GM18526 (cell line): ENCODE data around the gene TYK2.

Source experiments
- POLR2A ChIP-seq: IDR thresholded peaks from 3 replicates; pipeline ENCODE4 v1.6.1; 2011; ENCODE audit not compliant: insufficient read length; ENCODE audit errors: extremely low read depth

TYK2 gene

DNA sequence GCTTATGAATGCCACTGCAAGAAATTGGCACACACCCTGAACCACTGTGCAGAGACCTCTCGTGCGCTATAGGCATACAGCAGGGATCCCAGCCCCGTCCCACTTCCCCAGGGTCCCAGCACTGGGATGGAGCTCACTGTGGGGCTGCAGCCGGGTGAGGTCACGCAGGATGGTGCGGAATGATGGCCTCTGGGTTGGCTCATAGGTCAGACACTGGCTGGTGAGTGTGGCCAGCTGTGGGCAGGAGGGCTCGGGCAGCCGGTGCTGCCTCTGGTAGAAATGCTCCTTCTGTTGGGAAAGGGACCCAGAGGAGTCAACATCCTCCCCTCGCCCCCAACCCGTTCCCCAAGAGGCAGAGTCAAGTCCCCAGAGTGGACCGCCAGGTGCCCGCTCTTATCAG lies 23.9 kb downstream of the TYK2 start:
- TF ChIP-seq POLR2A: no peak

DNA sequence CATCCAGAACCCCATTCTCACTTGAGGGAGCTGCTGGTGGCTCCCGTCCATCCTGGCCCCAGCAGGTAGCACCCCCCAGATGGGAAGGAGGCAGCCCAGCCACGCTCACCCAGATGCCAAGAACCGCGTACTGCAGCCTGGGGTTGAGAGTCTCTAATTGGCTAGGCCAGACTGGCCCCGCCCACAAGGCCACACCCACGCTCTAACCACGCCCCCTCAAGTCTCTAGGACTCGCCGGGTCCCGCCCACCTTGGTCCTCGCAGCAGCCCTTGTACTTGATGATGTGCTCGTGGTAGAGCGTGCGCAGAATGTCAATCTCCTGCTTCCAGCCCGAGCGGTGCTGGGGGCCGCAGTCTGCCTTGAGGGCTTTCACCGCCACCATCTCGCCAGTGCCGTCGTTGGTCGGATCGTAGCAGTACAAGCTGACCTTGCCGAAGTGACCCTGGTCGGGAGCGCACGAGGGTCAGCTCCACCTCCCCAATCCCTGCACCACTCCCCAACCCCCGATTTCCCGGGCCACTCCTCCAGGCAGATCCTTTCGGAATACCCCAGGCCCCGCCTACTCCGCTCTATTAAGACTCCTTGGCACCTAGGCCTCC lies 26.5 kb downstream of the TYK2 start:
- TF ChIP-seq POLR2A: no peak

DNA sequence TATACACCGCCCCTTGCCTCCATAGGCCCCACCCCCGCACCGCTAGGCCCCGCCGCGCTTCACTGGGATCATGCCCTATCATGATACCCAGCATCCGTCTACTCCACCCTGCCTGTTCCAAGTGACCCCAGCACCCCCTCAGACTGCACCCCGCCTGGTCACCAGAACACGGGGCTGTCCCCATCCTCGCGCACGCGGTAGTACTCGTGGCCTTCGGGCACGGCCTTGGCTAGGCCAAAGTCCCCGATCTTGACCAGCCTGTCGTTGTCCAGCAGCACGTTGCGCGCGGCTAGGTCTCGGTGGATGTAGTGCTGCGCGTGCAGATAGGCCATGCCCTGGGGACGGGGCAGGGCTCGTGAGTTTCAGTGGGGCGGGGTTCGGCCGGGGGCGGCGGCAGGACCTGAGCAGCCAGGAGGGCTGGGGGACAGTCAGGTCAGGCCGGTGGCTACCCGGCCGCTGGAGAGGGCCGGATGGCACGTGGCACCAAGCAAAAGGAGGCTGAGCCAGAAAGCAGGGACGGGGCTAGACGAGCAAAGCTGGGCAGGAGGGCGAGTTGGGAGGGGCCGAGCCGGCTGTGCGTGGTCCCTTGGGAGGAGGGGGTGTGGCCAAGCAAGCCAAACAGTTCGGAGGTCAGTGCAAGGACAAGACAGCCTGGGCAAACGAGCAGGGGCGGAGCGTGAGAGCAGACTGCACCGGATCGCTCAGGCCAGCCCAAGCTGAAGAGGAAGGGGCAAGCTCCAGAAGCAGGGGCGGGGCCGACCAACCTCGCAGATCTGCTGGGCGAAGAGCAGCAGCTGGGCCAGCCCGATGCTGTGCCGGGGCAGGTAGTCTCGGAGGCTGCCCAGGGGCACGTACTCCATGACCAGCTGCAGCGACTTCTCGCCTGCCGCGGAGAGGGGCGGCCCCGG lies 27.4 kb downstream of the TYK2 start:
- TF ChIP-seq POLR2A: no peak

DNA sequence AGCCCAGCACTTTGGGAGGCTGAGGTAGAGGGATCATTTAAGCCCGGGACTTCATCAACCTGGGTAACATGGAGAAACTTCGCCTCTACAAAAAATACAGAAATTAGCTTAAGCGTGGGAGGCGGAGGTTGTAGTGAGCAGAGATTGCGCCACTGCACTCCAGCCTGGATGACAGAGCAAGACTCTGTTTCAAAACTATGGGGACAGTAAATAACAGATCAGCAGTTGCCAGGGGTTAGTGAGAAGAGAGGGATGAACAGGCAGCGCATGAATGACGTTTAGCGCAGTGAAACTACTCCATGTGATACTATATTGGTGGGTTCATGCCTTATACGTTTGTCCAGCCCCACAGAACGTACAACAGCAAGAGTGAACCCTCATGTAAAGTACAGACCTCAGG lies 33.9 kb downstream of the TYK2 start:
- no peak for TF ChIP-seq POLR2A

DNA sequence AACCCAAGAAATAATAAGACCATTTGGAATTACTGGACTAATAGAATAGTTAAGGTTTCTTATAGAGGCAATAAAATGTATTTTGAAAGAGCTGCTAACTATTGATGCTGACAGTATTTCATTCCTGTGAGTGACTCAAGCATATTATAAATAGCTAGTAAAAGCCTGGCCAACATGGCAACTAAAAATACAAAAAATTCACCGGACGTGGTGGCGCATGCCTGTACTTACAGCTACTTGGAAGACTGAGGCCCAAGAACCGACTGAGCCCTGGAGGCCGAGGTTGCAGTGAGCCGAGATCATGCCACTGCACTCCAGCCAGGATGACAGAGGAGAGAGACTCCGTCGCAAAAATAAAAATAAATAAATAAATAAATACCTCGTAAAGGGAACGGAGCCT lies 35.6 kb downstream of the TYK2 start:
- TF ChIP-seq POLR2A: no peak

DNA sequence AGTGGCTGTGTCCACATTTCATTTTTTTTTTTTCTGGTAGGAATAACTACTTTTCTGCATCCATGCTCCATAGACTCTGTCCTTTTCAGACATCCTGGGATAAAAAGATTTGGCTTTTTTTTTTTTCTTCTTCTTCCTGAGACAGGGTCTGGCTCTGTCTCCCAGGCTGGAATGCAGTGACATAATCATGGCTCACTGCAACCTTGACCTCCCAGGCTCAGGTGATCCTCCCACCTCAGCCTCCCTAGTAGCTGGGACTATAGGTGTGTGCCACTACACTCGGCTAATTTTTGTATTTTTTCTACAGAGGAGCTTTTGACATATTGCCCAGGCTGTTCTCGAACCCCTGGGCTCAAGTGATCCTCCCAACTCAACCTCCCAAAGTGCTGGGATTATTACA lies 36.9 kb downstream of the TYK2 start:
- no peak for TF ChIP-seq POLR2A

DNA sequence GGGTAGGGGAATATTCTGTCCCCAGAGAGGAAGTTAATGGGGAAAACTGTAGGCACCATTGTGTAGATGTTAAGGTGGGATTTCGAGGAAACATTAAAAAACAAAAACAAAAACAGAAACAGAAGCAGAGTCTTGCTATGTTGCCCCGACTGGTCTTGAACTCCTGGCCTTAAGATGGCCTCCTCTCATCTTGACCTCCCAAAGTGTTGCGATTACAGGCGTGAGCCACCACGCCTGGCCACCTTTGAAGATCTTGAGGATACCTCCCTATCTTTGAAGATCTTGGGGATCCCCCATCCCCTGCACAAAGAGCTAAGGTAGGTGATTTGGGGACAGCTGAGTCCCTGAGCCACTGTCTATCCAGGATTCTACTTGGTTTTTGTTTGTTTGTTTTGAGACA lies 40.4 kb downstream of the TYK2 start:
- TF ChIP-seq POLR2A: no peak

DNA sequence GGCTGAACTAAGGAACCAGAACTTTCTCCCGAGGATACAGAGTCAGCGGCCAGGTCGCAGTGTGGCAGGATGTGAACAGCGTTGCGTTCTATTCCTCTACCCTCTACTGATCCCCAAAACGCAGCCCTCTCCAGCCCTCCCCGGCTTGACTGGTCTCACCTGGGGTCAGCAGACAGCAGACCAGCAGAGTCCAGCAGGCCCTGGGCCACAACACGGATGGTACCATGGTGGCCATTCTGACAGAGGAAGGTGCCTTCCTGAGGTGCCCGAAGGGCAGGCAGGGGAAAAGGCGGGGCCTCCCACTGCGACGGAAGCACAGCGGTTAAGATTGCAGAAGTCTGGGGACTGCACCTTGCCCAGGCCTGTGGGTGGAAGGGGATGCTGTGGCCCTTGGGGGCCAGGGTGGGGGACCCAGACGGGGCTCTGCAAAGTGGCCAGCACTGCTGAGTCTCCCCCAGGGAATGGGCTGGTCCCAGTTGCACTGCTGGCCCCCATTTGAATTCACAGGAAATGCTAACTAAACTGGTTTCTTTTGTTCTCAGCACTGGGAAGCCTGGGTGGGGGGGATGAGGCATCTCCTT lies 40.9 kb downstream of the TYK2 start, which contains the start of gene ICAM3:
TSS of gene ICAM3 (minus strand) at position 245 of the 581 bp plus-strand sequence. CDS start at position 235, 10 bp downstream.
- TF ChIP-seq POLR2A: peak; percentile 80

DNA sequence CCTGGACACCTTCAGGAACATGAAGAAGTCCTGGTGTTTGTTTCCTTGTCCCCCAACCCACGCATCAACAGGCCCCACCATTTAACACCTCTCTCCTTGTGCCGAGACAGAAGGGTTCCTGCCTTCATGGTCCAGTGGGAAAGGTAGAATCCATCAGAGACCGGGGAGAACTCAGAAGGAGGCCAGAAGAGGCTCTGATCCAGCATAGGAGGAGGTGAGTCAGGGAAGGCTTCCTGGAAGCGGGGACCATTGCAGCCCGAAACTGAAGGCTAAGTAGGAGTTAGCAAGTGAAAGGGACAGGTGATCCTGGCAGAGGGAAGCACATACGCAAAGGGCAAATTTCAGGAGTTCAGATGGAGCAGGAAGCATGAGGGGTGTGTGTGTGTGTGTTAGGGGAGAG lies 41.4 kb downstream of the TYK2 start:
- no peak for TF ChIP-seq POLR2A

DNA sequence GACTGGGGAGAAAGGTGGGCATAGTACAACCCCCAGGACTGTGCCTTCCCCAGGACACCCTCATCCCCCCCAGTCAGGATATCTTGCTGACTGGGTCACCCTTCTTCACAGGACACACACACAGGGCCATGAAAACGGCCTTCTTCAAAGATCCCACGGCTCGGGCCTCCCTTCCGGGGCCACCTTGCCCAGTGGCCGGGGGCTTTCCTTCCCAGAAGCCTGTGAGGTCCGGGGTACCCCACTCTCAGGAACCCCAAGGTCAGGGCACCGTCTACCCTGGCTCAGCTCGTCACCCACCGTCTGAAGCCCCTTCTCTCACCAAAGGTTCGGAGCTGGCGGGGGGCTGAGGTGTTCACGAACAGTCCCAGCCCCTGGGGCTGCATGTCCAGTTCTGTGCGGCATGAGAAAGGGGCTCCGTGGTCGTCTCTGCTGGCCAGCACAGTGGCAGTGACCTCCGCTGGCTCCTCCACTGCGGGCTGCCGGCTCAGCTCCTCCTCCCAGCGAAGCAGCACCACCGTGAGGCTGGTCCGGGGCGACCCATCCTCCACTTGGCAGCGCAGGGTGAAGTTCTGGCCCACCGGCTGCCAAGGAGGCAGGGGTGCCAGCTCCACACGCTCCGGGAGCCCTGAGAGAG lies 44.9 kb downstream of the TYK2 start:
- TF ChIP-seq POLR2A: no peak

DNA sequence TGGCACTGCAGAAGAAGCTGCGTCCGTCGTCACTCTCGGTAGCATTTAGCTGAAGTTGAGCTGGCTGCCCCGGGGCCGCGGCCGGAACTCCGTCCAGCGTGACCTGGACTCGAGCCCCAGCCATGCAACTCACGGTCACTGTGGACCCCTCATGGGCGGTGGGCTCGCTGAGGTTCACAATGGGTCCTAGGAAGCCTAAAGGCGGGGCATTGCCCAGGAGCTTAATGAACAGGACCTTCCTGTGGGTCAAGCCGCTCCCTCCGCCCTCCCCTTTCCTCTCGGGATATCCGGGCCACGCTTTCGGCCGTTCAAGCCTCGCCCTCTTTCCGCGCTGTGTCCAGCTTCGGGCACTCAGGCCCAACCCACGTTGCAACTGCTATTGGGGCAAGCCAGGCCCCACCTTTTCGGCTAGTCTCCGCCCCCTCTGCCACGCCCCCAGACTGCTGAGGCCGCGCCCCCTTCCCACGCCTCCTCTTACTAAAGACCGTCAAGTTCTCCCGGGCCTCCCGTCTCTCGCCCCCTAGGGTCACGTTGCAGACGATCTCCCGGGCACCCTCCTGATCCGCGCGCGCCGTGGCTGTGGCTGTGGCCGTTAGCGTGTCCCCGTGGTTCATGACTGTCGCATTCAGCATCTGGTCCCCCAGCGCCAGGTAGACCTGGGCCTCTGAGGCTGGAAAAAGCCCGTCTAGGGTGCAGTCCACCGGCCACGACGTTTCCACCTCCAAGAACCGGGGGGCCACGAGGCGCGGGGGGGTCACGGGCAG lies 45.6 kb downstream of the TYK2 start:
- no peak for TF ChIP-seq POLR2A

DNA sequence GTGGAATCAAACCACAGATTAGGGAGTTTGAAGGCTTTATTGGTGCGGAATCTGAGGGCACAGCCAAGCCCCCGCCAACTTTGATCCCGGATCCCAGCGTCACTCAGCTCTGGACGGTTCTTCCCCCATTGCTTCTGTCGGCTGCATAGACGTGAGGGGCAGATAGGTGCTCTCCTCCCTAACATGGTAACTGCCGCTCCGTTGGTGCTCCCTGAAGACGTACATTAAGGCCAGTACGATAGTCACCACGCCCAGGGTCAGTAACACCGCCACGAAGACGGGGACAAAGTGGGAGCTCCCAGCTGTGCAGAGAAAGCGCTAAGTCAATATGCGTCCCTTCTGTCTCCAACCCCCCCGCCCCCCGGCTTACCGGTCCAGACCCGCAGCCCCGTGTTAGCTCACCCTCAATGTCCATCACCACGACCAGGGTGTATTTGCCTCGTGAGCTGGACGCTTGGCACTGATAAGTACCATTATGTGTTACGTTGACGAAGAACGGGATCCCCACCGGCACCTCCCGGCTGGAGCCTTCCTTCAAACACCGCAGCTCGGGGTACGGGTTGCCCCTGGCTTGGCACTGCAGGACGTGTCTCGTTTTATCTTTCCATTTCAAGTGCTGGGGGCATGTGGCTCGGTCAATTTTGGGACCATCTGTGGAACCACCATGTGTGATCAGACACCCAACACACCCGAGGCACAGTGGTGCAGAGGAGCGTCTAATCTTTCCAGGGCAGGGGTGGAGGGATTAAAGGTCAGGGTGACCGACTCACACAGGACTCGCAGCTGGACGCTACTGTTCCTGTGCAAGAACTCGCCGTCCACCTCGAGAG lies 46.4 kb downstream of the TYK2 start:
- TF ChIP-seq POLR2A: no peak

DNA sequence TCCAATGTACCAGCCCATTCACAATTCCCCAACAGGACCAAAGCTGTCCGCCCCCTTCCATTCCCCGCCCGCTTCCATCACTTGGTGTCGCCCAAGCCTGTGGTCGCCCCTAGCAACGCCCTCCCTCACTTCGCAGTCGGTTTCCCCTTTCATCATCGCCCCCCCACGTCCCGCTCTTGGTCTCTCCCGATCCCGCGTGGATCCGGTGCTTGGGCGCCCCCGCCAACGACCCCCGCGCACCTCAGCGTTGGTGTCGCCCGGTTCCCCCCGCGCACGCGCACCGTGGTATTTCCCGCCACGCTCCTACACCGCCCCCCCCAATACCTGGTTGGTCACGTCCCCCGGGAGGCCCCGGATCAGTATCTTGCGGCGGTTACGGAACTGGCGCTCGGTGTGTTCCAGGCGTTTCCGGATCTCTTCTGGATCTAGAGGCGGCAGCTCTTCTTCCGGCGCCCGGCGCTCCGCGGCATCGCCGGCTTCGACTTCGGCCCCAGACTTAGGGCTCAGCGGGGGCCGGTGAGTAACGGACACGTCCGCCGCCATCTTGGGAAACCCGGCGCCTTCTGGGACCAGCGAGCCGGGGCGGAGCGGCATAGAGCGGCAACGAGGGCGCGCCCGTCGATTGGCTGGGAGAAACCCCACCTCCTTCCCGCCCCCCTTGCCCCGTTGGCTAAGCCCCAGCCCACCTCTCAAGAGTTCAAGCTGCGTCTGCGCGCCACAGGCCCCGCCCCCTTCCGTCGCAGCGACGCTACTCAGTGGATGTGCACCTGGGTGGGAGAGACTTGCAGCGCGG lies 47.2 kb downstream of the TYK2 start, which contains the start of gene RAVER1:
TSS of gene RAVER1 (minus strand) at position 565 of the 793 bp plus-strand sequence. CDS start at position 543, 22 bp downstream.
- peak; percentile 92 for TF ChIP-seq POLR2A
